Transverse colon (tissue), 4 donors: ENCODE measurements around the gene GPR158.

ENCODE experiments used
- EP300 ChIP-seq: sonication (generic); formaldehyde crosslinking; IDR thresholded peaks from one replicate; pipeline ENCODE4 v1.6.1; 2017; ENCODE audit warnings: antibody characterized with exemption, low read depth
- POLR2A ChIP-seq: fragments of 450-650 bp; IDR thresholded peaks from one replicate; pipeline ENCODE4 v1.6.1; 2016; ENCODE audit warnings: antibody characterized with exemption, mild to moderate bottlenecking, moderate library complexity
- POLR2AphosphoS5 ChIP-seq, 3 donors: sonication (generic); formaldehyde crosslinking; IDR thresholded peaks; one replicate each; pipeline ENCODE4 v1.6.1; 2016; ENCODE audit warnings: antibody characterized with exemption in 3 of 3
- TF ChIP-seq, protein P1 (sequence below), 5 experiments: fragments of 200-600 bp in 3 of 5; fragments of 450-650 bp in 2 of 5; sonication (generic) in 3 of 5; IDR thresholded peaks; 1 replicate in 2 of 5; 2 replicates in 3 of 5; pipeline ENCODE4 v1.5.1; 2016 to 2017; ENCODE audit warnings: antibody characterized with exemption in 5 of 5, inconsistent platforms in 3 of 5, mild to moderate bottlenecking in 2 of 5, moderate library complexity in 1 of 5

DNA sequence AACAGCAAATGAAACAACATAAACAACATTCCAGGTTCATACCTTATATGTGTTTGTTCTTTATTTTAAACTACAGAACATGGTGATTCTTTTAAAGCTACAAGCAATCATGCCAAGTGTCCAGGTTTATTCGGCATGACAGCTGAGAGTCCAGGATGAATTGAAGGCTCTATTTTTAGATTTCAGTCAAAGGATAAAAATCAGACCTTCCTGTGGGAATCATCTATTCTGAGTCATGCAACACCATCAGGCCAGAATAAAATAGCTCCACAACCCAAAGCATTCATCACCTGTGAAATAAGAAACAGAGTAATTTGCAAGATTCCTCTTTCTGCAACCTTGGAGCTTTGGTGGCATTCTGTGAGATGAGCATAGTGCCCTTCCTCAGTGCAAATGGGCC lies 466.8 kb downstream of the GPR158 start:
- TF ChIP-seq, protein P1, sequence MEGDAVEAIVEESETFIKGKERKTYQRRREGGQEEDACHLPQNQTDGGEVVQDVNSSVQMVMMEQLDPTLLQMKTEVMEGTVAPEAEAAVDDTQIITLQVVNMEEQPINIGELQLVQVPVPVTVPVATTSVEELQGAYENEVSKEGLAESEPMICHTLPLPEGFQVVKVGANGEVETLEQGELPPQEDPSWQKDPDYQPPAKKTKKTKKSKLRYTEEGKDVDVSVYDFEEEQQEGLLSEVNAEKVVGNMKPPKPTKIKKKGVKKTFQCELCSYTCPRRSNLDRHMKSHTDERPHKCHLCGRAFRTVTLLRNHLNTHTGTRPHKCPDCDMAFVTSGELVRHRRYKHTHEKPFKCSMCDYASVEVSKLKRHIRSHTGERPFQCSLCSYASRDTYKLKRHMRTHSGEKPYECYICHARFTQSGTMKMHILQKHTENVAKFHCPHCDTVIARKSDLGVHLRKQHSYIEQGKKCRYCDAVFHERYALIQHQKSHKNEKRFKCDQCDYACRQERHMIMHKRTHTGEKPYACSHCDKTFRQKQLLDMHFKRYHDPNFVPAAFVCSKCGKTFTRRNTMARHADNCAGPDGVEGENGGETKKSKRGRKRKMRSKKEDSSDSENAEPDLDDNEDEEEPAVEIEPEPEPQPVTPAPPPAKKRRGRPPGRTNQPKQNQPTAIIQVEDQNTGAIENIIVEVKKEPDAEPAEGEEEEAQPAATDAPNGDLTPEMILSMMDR (IDR thresholded peaks at IDR 0.05), result no peak
- TF ChIP-seq POLR2AphosphoS5 (IDR thresholded peaks at IDR 0.05) (no peak), EP300 (no peak), POLR2A (no peak)
